Stimulated activated CD4-positive, alpha-beta T cell treated with anti-CD3 and anti-CD28 coated beads, Interleukin-12 subunit alpha, Interleukin-12 subunit beta, amount 100 ng/mL, for 24 hours (primary cell): ENCODE data around the gene GALM.

Experiments used
- DNase-seq, 2 experiments: peaks; one replicate each; pipeline ENCODE4 v3.0.0-alpha.2; 2020; ENCODE audit warnings: low read depth in 2 of 2

The GALM gene

GRCh38 chr2:38649176-38649728 is 16.7 kb upstream of the GALM start:
- DNase-seq, result no peak

DNA sequence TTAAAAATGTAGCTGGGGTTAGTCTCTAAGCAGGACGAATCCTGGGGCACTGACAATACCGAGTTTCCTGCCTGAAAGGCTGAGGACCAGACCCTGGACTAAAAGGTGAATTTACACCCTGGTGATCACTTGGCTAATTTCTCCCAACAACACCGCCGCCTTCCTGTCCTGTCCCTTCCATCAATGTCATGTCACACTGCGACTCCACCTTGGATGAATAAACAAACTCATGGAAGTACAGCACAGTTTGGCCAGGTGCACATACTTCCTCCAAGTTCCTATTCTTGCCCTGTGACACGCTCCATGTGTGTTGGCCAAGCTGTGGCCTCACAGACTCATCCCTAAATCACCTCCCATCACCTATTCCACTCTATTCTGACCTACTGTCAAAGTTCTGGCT is 15.9 kb upstream of the GALM start:
- no peak for DNase-seq

DNA sequence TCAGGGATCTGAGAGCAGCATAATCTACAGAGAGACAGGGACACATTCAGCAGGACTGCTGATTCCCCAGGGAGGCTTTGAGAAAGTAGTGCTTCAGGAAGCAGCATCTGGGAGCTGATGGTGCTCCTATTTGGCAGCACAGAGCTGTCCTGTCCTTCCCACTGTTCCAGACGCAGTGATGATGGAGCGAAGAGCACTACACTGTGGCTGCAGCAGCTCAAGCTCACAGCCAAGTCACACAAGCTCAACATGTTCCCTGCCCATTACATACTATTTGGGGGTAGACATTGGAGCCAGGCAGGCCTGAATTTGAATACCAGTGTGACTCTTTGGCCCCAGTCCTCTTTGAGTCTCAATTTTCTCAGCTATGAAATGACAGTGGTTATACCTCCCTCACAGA is 15.2 kb upstream of the GALM start:
- DNase-seq, result no peak

DNA sequence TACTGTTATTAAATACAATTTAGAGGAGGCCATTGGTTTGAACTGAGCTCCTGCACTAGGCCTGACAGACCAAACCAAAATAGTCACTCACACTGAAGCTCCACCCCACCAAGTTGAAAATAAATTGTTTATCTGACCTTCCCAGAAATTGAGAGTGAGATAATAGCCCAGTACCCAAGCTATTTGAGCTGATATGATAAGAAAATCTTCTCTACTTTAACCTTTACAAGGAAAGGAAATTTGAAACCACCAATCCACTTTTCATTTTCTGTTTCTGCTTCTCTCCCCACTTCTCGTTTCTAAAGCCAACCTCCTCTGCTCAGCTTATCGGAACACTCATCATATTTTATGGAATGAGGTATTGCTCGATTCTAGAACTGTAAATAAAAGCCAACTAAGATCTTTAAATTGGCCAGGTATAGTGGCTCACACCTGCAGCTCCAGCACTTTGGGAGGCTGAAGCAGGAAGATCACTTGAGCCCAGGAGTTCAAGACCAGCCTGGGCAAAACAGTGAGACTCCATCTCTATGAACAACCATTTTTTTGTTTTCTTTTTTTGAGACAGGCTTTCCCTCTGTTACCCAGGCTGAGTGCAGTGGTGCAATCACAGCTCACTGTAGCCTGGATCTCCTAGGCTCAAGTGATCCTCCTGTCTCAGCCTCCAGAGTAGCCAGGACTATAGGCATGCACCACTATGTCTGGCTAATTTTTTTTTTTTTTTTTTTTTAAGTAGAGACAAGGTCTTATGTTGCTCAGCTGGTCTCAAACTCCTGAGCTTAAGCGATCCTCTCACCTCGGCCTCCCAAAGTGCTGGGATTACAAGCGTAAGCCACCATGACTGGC is 13.3 kb upstream of the GALM start:
- no peak for DNase-seq

DNA sequence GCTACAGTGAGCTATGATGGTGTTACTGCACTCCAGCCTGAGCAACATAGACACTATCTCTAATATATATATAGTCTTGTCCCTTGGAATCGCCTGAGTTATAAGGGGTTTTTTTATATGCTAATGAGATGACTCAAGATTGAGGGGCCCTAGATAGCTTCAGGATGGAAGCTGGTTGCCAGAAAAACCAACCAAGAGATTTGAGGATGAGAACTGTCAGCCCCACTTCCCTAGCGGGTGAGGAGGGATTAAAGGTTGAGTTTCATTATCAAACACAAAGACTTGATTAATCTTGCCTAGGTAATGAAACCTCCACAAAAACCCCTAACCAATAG is 12.6 kb upstream of the GALM start:
- DNase-seq, result no peak

- DNase-seq, result peak; percentile 52 to 73
Observed at GRCh38 chr2:38653715-38654527, 12.0 kb upstream of the GALM start.

DNA sequence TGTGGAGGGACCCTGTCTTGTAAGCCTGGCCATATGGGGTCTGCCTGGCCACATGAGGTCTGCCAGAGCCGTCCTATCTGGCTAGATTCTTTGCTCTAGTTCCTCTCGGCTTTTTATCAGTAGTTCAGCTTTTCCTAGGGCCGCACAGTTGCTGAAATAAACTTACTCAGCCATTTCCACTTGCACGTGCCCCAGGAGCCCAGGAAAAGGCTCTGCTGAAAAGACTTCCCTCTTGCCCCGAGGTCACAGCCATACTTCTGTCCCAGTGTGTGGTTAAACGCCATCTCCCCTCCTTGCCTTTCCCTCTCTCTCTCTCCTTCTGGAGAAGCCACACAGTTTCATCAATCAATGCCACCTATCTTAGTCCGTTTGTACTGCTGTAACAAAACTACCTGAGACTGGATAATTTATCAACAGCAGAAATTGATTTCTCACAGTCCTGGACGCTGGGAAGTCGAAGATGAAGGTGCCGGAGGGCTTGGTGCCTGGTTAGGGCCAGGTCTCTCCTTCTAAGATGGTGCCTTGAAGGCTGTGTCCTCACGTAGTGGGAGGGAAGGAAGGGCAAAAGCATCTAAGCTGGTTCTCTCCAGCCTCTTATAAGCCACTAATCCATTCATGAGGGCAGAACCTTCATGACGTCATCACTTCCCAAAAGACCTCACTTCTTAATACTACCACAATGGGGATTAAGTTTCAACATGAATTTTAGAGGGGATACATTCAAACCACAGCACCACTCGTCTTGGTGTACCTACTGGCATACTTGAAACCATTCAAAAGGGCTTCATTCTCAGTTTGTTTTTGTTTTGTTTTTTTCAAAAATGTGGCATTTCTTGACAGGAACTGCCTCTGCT is 11.2 kb upstream of the GALM start:
- DNase-seq, result no peak

DNA sequence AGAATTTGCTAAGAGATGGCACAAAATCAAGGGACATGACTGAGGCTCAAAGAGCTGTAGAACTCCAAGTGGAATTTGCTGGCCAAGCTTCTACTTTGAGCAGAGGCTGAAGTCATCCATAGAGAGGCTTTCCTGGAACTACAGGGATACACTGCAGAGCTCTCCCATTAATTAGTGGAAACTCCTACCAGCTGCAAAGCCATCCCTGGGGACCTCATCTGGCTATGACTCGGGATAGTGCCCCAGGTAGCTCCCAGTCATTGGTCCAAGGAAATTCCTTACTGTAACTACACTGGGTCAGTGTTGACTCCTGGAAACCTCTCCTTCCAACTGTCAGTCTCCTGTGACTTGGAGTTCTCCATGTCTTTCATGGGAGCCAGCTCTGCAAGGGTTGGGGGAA is 10.5 kb upstream of the GALM start:
- DNase-seq, result no peak

DNA sequence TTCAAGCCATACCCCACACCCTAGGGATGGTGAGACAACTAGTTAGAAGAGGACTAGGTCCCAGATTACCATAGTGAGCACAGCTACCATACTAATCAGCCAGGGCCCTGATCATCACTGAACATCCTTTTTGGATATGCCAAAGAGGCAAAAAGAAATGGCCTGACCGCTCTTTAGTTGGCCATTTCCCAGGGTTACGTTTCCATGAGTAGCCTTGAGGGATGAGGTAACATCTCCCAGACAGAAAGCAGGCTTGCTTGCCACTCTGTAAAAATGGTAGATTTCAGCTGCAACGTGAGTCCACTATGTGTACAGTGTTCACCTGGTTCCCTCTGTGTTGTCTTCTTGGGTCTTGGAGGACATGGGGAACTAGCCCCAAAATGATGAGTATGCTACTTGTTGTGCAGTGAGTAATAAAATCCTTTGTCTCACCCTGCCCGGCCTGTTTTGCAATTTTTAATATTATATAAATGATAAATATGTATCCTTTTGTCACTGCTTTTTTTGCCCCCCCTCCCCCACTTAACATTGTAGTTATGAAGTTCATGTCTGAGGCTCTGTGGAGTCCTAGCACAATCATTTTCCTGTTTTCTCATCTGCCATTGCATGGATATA is 8.9 kb upstream of the GALM start:
- DNase-seq, result no peak

GRCh38 chr2:38658613-38659012 is 7.3 kb upstream of the GALM start:
- no peak for DNase-seq

DNA sequence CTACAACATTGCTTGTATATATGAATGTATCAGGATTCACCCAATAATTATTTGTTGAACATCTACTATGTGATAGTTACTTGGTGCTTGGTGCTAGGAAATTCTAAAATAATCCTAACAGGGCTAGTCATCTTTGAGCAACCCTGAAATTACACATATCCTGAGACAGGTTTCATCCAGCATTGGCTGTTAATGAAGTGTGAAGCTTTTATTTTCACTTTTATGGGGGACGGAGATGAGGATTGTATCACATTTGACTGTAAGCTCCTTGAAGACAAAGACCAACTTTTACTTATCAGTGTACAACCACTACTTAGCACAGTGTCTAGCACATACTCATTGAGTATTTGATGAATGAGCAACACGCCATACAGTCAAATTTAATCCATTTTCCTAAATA is 6.8 kb upstream of the GALM start:
- no peak for DNase-seq

DNA sequence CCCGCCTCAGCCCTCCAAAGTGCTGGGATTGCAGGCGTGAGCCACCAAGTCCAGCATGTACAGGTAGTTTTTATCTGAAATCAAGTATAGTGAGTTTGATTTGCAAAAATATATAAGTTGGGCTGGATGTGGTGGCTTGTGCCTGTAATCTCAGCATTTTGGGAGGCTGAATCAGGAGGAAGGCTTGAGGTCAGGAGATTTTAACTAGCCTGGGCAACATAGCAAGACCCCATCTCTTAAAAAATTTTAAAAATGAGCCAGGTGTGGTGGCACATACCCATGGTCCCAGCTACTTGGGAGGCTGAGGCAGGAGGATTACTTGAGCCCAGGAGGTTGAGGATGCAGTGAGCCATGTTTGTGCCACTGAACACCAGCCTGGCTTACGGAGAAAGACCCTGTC is 5.6 kb upstream of the GALM start:
- no peak for DNase-seq

DNA sequence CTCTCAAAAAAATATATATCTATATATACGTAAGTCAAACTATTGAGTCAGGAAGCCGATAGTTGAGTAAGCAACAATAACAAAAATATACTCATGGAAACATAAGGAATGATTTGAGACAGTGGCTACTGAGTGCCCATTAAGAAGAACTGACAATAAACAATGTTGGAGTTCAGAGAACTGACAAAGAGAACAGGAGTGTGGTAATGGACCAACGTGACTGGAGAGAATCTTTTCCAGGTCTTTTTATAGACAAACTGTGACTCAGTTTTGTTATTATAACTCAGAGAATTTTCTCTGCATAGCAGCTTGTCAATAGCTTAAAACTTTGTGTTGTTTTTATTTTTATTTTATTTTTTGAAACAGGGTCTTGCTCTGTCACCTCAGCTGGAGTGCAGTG is 4.6 kb upstream of the GALM start:
- DNase-seq, result no peak

- no peak for DNase-seq
Observed at GRCh38 chr2:38666556-38666910, 619 bp downstream of the GALM start.

DNA sequence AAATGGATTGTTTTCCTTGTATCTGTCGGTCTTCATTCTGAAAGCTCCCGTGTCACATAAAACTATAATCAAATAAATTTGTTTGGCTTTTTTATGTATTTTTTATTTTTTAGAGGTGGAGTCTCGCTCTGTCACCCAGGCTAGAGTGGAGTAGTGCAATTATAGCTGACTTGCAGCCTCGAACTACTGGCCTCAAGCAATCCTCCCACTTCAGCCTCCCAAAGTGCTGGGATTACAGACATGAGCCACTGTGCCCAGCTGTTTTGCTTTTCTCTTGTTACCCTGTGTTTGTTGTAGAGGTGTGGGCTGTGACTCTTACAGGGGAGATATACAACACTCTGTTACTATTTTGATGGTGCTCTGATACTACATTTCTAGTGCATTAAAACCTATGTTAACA is 2.2 kb downstream of the GALM start:
- no peak for DNase-seq

DNA sequence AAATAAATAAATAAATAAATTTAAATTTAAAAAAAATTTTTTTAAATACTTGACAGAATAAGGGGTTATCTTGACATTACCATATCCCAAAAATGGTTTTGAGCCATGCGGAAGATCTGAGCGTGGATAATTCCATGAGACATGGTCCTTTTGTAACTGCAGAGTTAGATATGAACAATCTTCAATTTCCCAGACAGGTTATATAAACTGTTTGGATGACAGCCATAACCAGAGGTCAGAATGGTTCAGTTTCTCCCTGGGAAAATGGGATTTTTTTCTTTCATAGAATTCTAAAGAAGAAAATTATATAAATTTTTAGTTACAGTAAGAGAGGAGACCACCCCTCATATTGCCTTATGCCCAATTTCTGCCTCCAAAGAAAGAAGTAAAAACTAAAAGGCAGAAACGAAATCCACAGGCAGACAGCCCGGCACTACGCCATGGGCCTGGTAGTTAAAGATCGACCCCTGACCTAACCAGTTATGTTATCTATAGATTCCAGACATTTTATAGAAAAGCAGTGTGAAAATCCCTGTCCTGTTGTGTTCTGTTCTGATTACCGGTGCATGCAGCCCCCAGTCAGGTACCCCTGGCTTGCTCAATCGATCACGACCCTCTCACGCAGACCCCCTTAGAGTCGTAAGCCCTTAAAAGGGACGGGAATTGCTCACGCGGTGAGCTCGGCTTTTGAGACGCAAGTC is 3.0 kb downstream of the GALM start:
- no peak for DNase-seq

- no peak for DNase-seq
Observed at GRCh38 chr2:38671303-38671702, 5.4 kb downstream of the GALM start.

GRCh38 chr2:38671946-38672345 is 6.0 kb downstream of the GALM start:
- DNase-seq, result no peak

DNA sequence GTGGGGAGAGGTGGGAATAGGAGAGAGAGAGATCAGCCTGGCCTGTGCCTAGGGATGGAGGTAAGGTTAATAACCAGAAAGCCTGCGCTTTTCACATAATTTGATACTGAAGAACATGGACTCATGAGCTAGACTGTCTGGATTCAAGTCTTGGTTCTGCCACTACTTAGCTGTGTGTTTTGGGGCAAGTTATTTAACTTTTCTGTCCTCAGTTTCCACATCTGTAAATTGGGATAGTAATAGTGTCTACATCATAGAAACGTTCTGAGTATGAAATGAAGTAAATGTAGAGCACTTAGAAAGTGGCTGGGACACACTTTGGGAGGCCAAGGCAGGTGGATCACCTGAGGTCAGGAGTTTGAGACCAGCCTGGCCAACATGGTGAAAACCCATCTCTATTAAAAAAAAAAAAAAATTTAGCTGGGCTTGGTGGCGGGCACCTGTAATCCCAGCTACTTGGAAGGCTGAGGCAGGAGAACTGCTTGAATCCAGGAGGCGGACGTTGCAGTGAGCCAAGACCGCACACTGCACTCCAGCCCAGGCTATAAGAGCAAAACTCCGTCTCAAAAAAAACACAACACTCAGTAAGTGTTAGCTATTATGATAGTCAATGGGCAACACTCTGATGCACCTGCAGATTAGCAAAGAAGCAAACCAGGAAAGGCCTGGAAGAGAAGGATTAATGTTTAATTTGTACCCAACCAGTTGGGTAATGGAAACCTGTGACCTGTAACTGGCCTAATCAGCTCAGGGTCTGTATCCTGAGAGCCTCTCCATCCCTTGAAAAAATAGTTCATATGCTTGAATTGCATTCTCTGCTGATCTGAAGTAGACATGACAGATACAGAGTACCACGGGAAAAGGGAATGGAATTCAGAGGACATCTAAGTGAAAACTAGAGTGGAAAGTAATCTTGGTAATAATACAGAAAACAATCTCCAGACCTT is 6.8 kb downstream of the GALM start:
- DNase-seq, result no peak

- DNase-seq, result no peak
Observed at GRCh38 chr2:38676681-38677080, 10.8 kb downstream of the GALM start.
